ENCODE results near the gene PRIM1.
"Not testable (repeated sequence)": the region's sequence is repeated elsewhere in the genome, so short reads cannot be mapped to it uniquely, and the experiment has no call there.

Gene PRIM1

DNA sequence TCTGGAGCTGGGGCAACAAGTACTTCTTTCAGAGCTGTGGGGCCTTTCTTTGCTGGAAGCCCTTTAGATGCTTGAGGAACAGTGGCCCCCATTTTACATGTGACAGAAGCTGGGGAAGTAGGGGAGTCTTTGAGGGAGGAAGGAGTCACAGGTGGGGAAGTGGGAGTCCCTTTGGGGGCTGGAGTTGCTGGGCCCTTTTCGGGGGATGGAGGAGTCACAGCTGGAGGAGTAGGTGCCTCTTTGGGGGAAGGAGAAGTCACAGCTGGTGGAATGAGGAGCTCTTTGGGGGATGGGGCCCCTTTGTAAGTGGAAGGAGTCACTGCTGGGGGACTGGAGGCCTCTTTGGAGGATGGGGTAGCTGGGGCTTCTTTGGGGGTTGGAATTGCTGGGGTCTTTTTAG lies 35.7 kb downstream of the PRIM1 start:
- no peak for DNase-seq

- no peak for DNase-seq
These were observed 36.3 kb downstream of the PRIM1 start for GRCh38 chr12:56715798-56716197.

GRCh38 chr12:56714431-56714929 lies 37.6 kb downstream of the PRIM1 start:
- DNase-seq, result no peak

- DNase-seq, result no peak
These were observed 38.8 kb downstream of the PRIM1 start for GRCh38 chr12:56713345-56713744.

DNA sequence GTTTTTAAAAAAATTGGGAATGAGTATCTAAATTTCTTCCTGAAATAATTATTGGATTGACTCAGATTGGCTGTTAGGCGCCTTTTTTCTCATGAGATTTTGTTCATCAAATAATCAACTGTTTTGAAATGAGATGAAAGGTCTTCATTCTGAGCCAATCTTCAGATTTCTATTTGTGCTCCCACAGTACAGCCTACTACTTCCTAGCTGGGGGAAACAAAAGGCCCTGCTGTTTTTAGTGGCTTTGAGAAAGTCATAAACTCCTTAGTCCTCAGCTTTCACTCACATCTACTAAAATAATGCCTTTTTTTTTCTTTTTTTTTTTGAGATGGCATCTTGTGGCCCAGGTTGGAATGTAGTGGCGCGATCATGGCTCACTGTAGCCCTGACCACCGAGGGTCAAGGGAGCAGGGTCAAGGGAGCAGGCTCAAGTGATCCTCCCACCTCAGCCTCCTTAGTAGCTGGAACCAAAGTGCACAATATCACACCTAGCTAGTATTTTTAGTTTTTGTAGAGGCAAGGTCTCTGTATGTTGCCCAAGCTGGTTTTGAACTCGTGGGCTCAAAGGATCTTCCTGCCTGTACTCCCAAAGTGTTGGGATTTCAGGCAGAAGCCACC lies 42.3 kb downstream of the PRIM1 start:
- no peak for DNase-seq

DNA sequence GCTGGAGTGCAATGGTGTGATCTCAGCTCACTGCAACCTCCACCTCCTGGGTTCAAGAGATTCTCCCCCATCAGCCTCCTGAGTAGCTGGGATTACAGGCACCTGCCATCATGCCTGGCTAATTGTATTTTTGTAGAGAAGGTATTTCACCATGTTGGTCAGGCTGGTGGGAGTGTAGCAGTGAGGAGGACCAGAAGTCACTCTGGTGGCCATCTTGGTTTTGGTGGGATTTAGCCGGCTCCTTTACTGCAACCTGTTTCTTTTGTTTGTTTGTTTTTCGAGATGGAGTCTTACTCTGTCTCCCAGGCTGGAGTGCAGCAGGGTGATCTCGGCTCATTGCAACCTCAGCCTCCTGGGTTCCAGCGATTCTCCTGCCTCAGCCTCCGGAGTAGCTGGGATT lies 47.6 kb downstream of the PRIM1 start:
- DNase-seq, result not testable (repeated sequence)

GRCh38 chr12:56699020-56699661 lies 53.0 kb downstream of the PRIM1 start:
- no peak for DNase-seq

DNA sequence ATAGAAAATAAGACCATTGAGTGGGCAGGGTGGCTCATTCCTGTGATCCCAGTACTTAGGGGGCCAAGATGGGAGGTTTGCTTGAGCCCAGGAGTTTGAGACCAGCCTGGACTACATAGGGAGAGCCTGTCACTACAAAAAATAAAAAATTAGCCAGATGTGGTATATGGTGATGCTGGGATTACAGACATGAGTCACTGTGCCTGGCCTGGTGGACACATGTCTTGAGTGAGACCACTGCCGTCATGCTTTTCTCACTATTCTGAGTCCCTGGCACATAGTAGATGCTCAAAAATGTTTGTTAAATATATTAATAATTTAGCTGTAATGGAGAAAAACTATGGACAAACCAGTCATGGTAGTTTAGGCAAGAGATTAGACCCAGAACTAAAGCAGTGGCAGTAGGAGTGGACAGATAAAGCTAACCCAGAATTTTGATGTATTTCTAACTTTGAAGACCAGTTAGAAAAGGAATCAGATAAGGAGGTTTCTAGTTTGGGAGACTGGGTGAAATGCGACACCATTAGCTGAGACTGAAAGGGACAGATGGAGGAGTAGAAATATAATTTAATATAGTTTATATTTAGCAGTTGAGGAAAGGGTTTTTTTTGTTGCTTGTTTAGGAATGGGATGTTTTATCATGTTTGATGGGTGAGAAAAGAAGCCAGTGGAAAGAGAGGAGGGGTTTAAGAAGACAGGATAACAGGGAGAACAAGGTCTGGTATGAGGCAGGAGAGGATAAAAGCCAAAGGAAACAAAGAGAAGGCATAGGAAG lies 56.6 kb downstream of the PRIM1 start:
- DNase-seq, result no peak

- DNase-seq, result no peak
These were observed 58.0 kb downstream of the PRIM1 start for GRCh38 chr12:56694161-56694560.

DNA sequence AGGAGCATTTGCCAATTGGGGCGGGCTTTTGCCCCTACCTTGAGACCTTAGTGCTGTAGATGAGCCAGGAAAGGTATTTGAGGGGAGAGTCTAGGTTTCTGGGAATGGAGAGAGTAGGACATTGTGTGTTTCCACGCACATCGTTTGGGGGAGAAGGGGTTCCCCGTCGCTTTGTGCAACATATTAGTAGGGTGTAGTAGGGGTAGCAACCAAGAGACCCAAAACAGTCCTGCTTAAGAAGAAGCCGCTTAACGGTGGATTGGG lies 63.3 kb downstream of the PRIM1 start:
- no peak for DNase-seq

GRCh38 chr12:56688129-56688845 lies 63.8 kb downstream of the PRIM1 start, which contains the start of gene PTGES3:
Gene PTGES3 (minus strand): TSS chr12:56688284. CDS start chr12:56687999, 285 bp downstream.
- DNase-seq, result peak; percentile 99

DNA sequence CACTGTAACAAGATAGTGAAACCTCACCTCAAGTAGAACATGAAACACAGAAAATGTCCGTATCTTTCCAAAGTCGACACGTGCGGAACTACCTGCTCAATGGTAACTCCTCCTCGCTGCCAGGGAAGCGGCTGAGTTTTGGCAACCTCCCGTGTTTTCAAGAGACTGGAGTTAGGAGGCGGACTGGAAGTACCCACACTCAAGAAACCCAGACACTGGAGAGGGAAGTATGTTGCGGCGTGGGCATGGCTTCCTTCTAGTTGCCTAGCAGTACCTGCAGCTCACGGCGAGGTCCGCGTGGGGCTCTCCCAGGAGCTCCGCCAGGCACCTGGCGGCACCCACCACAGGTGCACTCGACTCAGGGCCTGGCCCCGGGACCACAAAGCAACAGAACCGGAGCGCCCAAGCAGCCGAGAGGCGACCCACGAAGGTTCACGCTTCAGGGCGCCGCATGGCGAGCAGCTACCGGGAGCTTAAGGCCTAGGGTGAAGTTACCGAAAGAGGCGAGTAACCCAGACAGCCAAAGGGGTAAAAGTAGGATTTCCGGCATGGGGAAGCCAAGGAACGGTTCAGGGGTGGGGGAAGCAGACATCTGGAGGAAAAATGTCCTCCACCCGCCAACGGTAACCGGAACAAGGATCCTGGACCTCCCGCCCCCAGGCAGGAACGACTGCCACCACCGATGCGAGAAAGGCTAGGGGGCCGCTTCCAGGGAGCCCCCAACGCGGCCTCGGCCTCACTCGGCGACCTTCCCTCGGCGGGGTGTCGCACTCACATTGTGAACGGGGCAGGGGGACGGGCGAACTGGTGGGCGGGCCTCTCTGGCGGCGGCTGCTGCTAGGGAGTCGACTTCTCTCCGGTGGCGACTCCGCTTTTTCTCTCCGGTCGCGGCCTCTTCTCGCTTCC lies 64.6 kb downstream of the PRIM1 start:
- peak; percentile 55 for DNase-seq

GRCh38 chr12:56684745-56685359 lies 67.3 kb downstream of the PRIM1 start:
- no peak for DNase-seq

- no peak for DNase-seq
These were observed 69.8 kb downstream of the PRIM1 start for GRCh38 chr12:56682323-56682722.
